H1 (cell line): Measurements from ENCODE around the gene CST5.
"Not testable (repeated sequence)": the region's sequence is repeated elsewhere in the genome, so short reads cannot be mapped to it uniquely, and the experiment has no call there.

Experiments used
- RAD21 ChIP-seq, 2 experiments: IDR thresholded peaks in 1 of 2; conservative IDR thresholded peaks in 1 of 2; 2 replicates each; pipeline ENCODE4 v1.6.1; 2011; ENCODE audit warnings: low read depth in 2 of 2, low read length in 2 of 2, improper control_type of control experiment in 1 of 2, inconsistent platforms in 1 of 2, mild to moderate bottlenecking in 1 of 2, moderate library complexity in 1 of 2
- RNF2 ChIP-seq: fragments of 200-900, 300-1000 bp; sonication (generic); IDR thresholded peaks from 2 replicates; pipeline ENCODE4 v1.7.1; 2016; ENCODE audit warnings: borderline replicate concordance, low read depth, mild to moderate bottlenecking, antibody characterized with exemption, low read length; ENCODE audit not compliant: poor library complexity, severe bottlenecking; ENCODE audit errors: missing control alignments
- YY1 ChIP-seq: IDR thresholded peaks from 2 replicates; pipeline ENCODE4 v1.6.1; 2011; ENCODE audit warnings: low read depth, mild to moderate bottlenecking, low read length

GRCh38 chr20:23860771-23861170 is 18.8 kb downstream of the CST5 start:
- not testable (repeated sequence) for TF ChIP-seq RAD21 (IDR thresholded peaks at IDR 0.05 in 1 of 2, conservative IDR thresholded peaks at IDR 0.05 in 1 of 2; ENCODE audit: low read depth in 2 of 2, low read length in 2 of 2); YY1; RNF2
